Liver (tissue), 9 donors: ENCODE measurements around the gene PGA5. TPM values are rescaled to one million over a fixed set of nuclear protein-coding genes. Genes with fewer than 3 reads are reported as not detected.

Experiments used
- DNase-seq: peaks from one replicate; pipeline ENCODE4 v3.0.0-alpha.2; 2017; ENCODE audit warnings: low spot score
- H3K27ac ChIP-seq, 2 donors: one replicate each; pipeline ENCODE4 v1.7.0; 2013; ENCODE audit warnings: inconsistent platforms in 2 of 2, low read length in 2 of 2, control low read depth in 1 of 2, low read depth in 1 of 2, mild to moderate bottlenecking in 1 of 2
- H3K27me3 ChIP-seq, 4 donors: one replicate each; pipeline versions ENCODE4 v1.6.1 to v1.7.0; 2013; ENCODE audit warnings: low read length in 3 of 4, inconsistent platforms in 1 of 4, mild to moderate bottlenecking in 1 of 4, moderate library complexity in 1 of 4; ENCODE audit not compliant: control insufficient read depth in 4 of 4, insufficient read depth in 4 of 4
- H3K36me3 ChIP-seq, 4 donors: one replicate each; pipeline versions ENCODE4 v1.6.1 to v1.7.0; 2013; ENCODE audit warnings: low read length in 3 of 4, mild to moderate bottlenecking in 3 of 4, low read depth in 1 of 4, moderate library complexity in 1 of 4; ENCODE audit not compliant: control insufficient read depth in 4 of 4, insufficient read depth in 3 of 4
- H3K4me1 ChIP-seq, 4 donors: one replicate each; pipeline versions ENCODE4 v1.6.1 to v1.7.0; 2013; ENCODE audit warnings: low read length in 3 of 4, mild to moderate bottlenecking in 3 of 4, moderate library complexity in 1 of 4; ENCODE audit not compliant: control insufficient read depth in 4 of 4, insufficient read depth in 4 of 4
- H3K4me3 ChIP-seq, 3 donors: one replicate each; pipeline versions ENCODE4 v1.6.1 to v1.7.0; 2013; ENCODE audit warnings: low read length in 3 of 3, control low read depth in 1 of 3, low read depth in 1 of 3, mild to moderate bottlenecking in 1 of 3
- H3K9ac ChIP-seq, 2 donors: one replicate each; pipeline ENCODE4 v1.7.0; 2013; ENCODE audit warnings: low read length in 2 of 2, mild to moderate bottlenecking in 2 of 2, moderate library complexity in 2 of 2, control low read depth in 1 of 2, low read depth in 1 of 2
- H3K9me3 ChIP-seq, 4 donors: one replicate each; pipeline versions ENCODE4 v1.6.1 to v1.7.0; 2013; ENCODE audit warnings: low read length in 3 of 4; ENCODE audit not compliant: control insufficient read depth in 4 of 4
- EGR1 ChIP-seq, 2 donors: IDR thresholded peaks; 2 replicates each; pipeline ENCODE4 v1.6.1; 2016 to 2018; ENCODE audit warnings: antibody characterized with exemption in 2 of 2, low read depth in 2 of 2
- FOXA1 ChIP-seq: IDR thresholded peaks from 2 replicates; pipeline ENCODE4 v1.6.1; 2016; ENCODE audit warnings: antibody characterized with exemption
- FOXA2 ChIP-seq: IDR thresholded peaks from 2 replicates; pipeline ENCODE4 v1.6.1; 2016; ENCODE audit warnings: antibody characterized with exemption
- GABPA ChIP-seq, 2 donors: IDR thresholded peaks in 1 of 2; conservative IDR thresholded peaks in 1 of 2; 2 replicates each; pipeline ENCODE4 v1.6.1; 2016; ENCODE audit warnings: antibody characterized with exemption in 2 of 2, mild to moderate bottlenecking in 1 of 2, moderate library complexity in 1 of 2
- HNF4A ChIP-seq, 2 donors: conservative IDR thresholded peaks; 2 replicates each; pipeline ENCODE4 v1.6.1; 2016; ENCODE audit warnings: antibody characterized with exemption in 2 of 2, mild to moderate bottlenecking in 2 of 2
- HNF4G ChIP-seq: IDR thresholded peaks from 2 replicates; pipeline ENCODE4 v1.6.1; 2016; ENCODE audit warnings: antibody characterized with exemption
- JUND ChIP-seq, 2 donors: IDR thresholded peaks; 2 replicates each; pipeline ENCODE4 v1.6.1; 2016; ENCODE audit warnings: antibody characterized with exemption in 2 of 2
- NR2F2 ChIP-seq: IDR thresholded peaks from 2 replicates; pipeline ENCODE4 v1.6.1; 2016; ENCODE audit warnings: antibody characterized with exemption
- RAD21 ChIP-seq, 2 donors: IDR thresholded peaks; 2 replicates each; pipeline ENCODE4 v1.6.1; 2016; ENCODE audit warnings: antibody characterized with exemption in 2 of 2, mild to moderate bottlenecking in 2 of 2
- RXRA ChIP-seq, 2 donors: IDR thresholded peaks; 2 replicates each; pipeline ENCODE4 v1.6.1; 2017 to 2018; ENCODE audit warnings: antibody characterized with exemption in 2 of 2, mild to moderate bottlenecking in 1 of 2
- SP1 ChIP-seq: IDR thresholded peaks from 2 replicates; pipeline ENCODE4 v1.6.1; 2018; ENCODE audit warnings: antibody characterized with exemption, mild to moderate bottlenecking
- TAF1 ChIP-seq: conservative IDR thresholded peaks from 2 replicates; pipeline ENCODE4 v1.6.1; 2016; ENCODE audit warnings: antibody characterized with exemption, mild to moderate bottlenecking
- YY1 ChIP-seq: IDR thresholded peaks from 2 replicates; pipeline ENCODE4 v1.6.1; 2016; ENCODE audit warnings: antibody characterized with exemption, mild to moderate bottlenecking
- WGBS: extraction: QIAGEN DNeasy Blood & Tissue Kit; methylation state at CpG from one replicate; pipeline ENCODE4 v1.1.7; 2013; 5-methylcytosine and 5-hydroxymethylcytosine counted together
- polyA plus RNA-seq, 2 donors: library from polyadenylated mRNA; stranded (reverse) in 1 of 2; unstranded in 1 of 2; fragments of 200-250 nt in 1 of 2; fragments of >200 nt in 1 of 2; fragmentation: Nextera tagmentation in 1 of 2; extraction: Ambion mirVana in 1 of 2; gene quantifications; one replicate each; pipeline versions ENCODE4 v1.2.1 to v1.2.3, GENCODE V29; 2013 to 2015
- total RNA-seq, 2 donors: library from RNA; depleted of rRNA; stranded (reverse); fragments of >200 nt; gene quantifications; one replicate each; pipeline ENCODE4 v1.2.3, GENCODE V29; 2014
- TF ChIP-seq, protein P1 (sequence below): IDR thresholded peaks from 2 replicates; pipeline ENCODE4 v1.6.1; 2016; ENCODE audit warnings: antibody characterized with exemption, mild to moderate bottlenecking
- TF ChIP-seq, protein P2 (sequence below): fragments of 150-350 bp; IDR thresholded peaks from 2 replicates; pipeline ENCODE4 v1.5.1; 2017; ENCODE audit warnings: improper control_type of control experiment, low read depth, low read length; ENCODE audit not compliant: missing input control
- TF ChIP-seq, protein P3 (sequence below): IDR thresholded peaks from 2 replicates; pipeline ENCODE4 v1.6.1; 2016; ENCODE audit warnings: antibody characterized with exemption
- TF ChIP-seq, protein P4 (sequence below): IDR thresholded peaks from 2 replicates; pipeline ENCODE4 v1.6.1; 2016; ENCODE audit warnings: antibody characterized with exemption
- TF ChIP-seq, protein P5 (sequence below): IDR thresholded peaks from 2 replicates; pipeline ENCODE4 v1.6.1; 2016; ENCODE audit warnings: antibody characterized with exemption
- donor health status: healthy.
- donor health status: healthy.
- donor health status: healthy.
- donor health status: healthy.
- donor health status: healthy.

The PGA5 gene
- total and polyA plus RNA-seq, 4 donors, result 0.31 to 1.7 (median 0.40) TPM; not detected in 1

DNA sequence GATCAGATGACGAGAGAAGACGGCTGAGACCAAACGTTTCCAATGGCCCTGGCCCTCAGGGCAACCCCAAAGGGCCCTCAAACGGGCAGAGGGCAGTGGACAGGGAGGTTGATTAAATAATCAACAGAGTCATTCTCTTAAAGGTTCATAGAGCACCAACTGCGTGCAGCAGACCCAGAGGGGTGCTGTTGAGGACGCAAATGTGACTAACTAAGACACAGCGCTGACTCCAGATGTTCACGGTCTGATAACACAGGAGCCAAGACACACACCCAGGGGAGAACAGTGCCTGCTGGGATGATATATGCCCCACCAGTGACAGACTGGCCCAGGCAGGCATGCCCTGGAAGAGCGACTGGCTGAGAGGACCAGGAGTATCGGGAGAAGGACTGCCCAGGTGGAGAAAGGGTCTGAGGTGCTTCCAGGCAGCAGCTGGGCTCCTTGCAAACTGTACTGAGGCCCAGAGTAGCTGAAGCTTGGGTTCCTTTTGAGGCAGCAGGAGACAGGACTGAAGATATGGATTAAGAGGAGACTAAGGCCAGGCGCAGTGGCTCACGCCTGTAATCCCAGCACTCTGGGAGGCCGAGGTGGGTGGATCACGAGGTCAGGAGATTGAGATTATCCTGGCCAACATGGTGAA lies 46.5 kb downstream of the PGA5 start:
- H3K9ac ChIP-seq, result no peak overlapping the region
- H3K27ac ChIP-seq, result no peak overlapping the region
- no peaks in the 10 kb centered on the region for H3K4me1 ChIP-seq
- H3K27me3 ChIP-seq, result no peaks in the 10 kb centered on the region
- H3K4me3 ChIP-seq, result no peak overlapping the region
- H3K9me3 ChIP-seq, result no peaks in the 10 kb centered on the region
- 90% methylated on average over 14 of the region's 14 CpGs for WGBS
- TF ChIP-seq, protein P1, sequence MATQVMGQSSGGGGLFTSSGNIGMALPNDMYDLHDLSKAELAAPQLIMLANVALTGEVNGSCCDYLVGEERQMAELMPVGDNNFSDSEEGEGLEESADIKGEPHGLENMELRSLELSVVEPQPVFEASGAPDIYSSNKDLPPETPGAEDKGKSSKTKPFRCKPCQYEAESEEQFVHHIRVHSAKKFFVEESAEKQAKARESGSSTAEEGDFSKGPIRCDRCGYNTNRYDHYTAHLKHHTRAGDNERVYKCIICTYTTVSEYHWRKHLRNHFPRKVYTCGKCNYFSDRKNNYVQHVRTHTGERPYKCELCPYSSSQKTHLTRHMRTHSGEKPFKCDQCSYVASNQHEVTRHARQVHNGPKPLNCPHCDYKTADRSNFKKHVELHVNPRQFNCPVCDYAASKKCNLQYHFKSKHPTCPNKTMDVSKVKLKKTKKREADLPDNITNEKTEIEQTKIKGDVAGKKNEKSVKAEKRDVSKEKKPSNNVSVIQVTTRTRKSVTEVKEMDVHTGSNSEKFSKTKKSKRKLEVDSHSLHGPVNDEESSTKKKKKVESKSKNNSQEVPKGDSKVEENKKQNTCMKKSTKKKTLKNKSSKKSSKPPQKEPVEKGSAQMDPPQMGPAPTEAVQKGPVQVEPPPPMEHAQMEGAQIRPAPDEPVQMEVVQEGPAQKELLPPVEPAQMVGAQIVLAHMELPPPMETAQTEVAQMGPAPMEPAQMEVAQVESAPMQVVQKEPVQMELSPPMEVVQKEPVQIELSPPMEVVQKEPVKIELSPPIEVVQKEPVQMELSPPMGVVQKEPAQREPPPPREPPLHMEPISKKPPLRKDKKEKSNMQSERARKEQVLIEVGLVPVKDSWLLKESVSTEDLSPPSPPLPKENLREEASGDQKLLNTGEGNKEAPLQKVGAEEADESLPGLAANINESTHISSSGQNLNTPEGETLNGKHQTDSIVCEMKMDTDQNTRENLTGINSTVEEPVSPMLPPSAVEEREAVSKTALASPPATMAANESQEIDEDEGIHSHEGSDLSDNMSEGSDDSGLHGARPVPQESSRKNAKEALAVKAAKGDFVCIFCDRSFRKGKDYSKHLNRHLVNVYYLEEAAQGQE, result no peak
- TF ChIP-seq EGR1 (IDR thresholded peaks at IDR 0.05; ENCODE audit: low read depth in 2 of 2) (no peak), HNF4G (no peak), GABPA (IDR thresholded peaks at IDR 0.05 in 1 of 2, conservative IDR thresholded peaks at IDR 0.05 in 1 of 2) (no peak), TAF1 (no peak), FOXA2 (no peak), JUND (IDR thresholded peaks at IDR 0.05) (no peak), SP1 (no peak), HNF4A (conservative IDR thresholded peaks at IDR 0.05) (no peak), RAD21 (IDR thresholded peaks at IDR 0.05) (no peak), YY1 (no peak), FOXA1 (no peak), RXRA (IDR thresholded peaks at IDR 0.05) (no peak), NR2F2 (no peak)
- TF ChIP-seq, protein P2, sequence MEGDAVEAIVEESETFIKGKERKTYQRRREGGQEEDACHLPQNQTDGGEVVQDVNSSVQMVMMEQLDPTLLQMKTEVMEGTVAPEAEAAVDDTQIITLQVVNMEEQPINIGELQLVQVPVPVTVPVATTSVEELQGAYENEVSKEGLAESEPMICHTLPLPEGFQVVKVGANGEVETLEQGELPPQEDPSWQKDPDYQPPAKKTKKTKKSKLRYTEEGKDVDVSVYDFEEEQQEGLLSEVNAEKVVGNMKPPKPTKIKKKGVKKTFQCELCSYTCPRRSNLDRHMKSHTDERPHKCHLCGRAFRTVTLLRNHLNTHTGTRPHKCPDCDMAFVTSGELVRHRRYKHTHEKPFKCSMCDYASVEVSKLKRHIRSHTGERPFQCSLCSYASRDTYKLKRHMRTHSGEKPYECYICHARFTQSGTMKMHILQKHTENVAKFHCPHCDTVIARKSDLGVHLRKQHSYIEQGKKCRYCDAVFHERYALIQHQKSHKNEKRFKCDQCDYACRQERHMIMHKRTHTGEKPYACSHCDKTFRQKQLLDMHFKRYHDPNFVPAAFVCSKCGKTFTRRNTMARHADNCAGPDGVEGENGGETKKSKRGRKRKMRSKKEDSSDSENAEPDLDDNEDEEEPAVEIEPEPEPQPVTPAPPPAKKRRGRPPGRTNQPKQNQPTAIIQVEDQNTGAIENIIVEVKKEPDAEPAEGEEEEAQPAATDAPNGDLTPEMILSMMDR, result no peak
- TF ChIP-seq, protein P3, sequence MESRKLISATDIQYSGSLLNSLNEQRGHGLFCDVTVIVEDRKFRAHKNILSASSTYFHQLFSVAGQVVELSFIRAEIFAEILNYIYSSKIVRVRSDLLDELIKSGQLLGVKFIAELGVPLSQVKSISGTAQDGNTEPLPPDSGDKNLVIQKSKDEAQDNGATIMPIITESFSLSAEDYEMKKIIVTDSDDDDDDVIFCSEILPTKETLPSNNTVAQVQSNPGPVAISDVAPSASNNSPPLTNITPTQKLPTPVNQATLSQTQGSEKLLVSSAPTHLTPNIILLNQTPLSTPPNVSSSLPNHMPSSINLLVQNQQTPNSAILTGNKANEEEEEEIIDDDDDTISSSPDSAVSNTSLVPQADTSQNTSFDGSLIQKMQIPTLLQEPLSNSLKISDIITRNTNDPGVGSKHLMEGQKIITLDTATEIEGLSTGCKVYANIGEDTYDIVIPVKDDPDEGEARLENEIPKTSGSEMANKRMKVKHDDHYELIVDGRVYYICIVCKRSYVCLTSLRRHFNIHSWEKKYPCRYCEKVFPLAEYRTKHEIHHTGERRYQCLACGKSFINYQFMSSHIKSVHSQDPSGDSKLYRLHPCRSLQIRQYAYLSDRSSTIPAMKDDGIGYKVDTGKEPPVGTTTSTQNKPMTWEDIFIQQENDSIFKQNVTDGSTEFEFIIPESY, result no peak
- TF ChIP-seq, protein P4, sequence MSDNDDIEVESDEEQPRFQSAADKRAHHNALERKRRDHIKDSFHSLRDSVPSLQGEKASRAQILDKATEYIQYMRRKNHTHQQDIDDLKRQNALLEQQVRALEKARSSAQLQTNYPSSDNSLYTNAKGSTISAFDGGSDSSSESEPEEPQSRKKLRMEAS, result no peak
- TF ChIP-seq, protein P5, sequence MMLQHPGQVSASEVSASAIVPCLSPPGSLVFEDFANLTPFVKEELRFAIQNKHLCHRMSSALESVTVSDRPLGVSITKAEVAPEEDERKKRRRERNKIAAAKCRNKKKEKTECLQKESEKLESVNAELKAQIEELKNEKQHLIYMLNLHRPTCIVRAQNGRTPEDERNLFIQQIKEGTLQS, result no peak
- peaks cover 0 to 5% (median 0%) of the 10 kb centered on the region in 4 donors for H3K36me3 ChIP-seq
- peak; percentile 80 for DNase-seq
